Measurements from ENCODE around the gene TMEM144.
"Not testable (repeated sequence)": the region's sequence is repeated elsewhere in the genome, so short reads cannot be mapped to it uniquely, and the experiment has no call there.

The TMEM144 gene

GRCh38 chr4:158192439-158193158 lies 17.7 kb upstream of the TMEM144 start:
- DNase-seq, result no peak

GRCh38 chr4:158193171-158193749 lies 17.0 kb upstream of the TMEM144 start:
- no peak for DNase-seq

- DNase-seq, result no peak
Observed at GRCh38 chr4:158195297-158195696, 15.0 kb upstream of the TMEM144 start.

GRCh38 chr4:158197194-158197776 lies 13.0 kb upstream of the TMEM144 start:
- no peak for DNase-seq

GRCh38 chr4:158200214-158200613 lies 10.1 kb upstream of the TMEM144 start:
- no peak for DNase-seq

GRCh38 chr4:158201322-158201721 lies 9.0 kb upstream of the TMEM144 start:
- no peak for DNase-seq

- no peak for DNase-seq
Observed at GRCh38 chr4:158201876-158202275, 8.4 kb upstream of the TMEM144 start.

GRCh38 chr4:158202481-158202880 lies 7.8 kb upstream of the TMEM144 start:
- no peak for DNase-seq

- no peak for DNase-seq
Observed at GRCh38 chr4:158203436-158203835, 6.8 kb upstream of the TMEM144 start.

GRCh38 chr4:158203929-158204328 lies 6.4 kb upstream of the TMEM144 start:
- DNase-seq, result no peak

GRCh38 chr4:158208963-158209640 lies 1.2 kb upstream of the TMEM144 start:
- DNase-seq, result no peak

- no peak for DNase-seq
Observed at GRCh38 chr4:158211222-158211621, 936 bp downstream of the TMEM144 start.

- no peak for DNase-seq
Observed at GRCh38 chr4:158213466-158213865, 3.2 kb downstream of the TMEM144 start.

GRCh38 chr4:158214856-158215255 lies 4.6 kb downstream of the TMEM144 start:
- no peak for DNase-seq

GRCh38 chr4:158217763-158218162 lies 7.5 kb downstream of the TMEM144 start:
- no peak for DNase-seq

- no peak for DNase-seq
Observed at GRCh38 chr4:158219623-158220022, 9.3 kb downstream of the TMEM144 start.

- DNase-seq, result not testable (repeated sequence)
Observed at GRCh38 chr4:158224318-158224717, 14.0 kb downstream of the TMEM144 start.

- DNase-seq, result not testable (repeated sequence)
Observed at GRCh38 chr4:158224999-158225398, 14.7 kb downstream of the TMEM144 start.

GRCh38 chr4:158227880-158228279 lies 17.6 kb downstream of the TMEM144 start:
- not testable (repeated sequence) for DNase-seq

GRCh38 chr4:158228399-158228798 lies 18.1 kb downstream of the TMEM144 start:
- DNase-seq, result not testable (repeated sequence)

- DNase-seq, result no peak
Observed at GRCh38 chr4:158229768-158230167, 19.5 kb downstream of the TMEM144 start.

- no peak for DNase-seq
Observed at GRCh38 chr4:158234671-158235070, 24.4 kb downstream of the TMEM144 start.

- no peak for DNase-seq
Observed at GRCh38 chr4:158236304-158237030, 26.2 kb downstream of the TMEM144 start.
